ENCODE results near the gene ALKBH5.

DNA sequence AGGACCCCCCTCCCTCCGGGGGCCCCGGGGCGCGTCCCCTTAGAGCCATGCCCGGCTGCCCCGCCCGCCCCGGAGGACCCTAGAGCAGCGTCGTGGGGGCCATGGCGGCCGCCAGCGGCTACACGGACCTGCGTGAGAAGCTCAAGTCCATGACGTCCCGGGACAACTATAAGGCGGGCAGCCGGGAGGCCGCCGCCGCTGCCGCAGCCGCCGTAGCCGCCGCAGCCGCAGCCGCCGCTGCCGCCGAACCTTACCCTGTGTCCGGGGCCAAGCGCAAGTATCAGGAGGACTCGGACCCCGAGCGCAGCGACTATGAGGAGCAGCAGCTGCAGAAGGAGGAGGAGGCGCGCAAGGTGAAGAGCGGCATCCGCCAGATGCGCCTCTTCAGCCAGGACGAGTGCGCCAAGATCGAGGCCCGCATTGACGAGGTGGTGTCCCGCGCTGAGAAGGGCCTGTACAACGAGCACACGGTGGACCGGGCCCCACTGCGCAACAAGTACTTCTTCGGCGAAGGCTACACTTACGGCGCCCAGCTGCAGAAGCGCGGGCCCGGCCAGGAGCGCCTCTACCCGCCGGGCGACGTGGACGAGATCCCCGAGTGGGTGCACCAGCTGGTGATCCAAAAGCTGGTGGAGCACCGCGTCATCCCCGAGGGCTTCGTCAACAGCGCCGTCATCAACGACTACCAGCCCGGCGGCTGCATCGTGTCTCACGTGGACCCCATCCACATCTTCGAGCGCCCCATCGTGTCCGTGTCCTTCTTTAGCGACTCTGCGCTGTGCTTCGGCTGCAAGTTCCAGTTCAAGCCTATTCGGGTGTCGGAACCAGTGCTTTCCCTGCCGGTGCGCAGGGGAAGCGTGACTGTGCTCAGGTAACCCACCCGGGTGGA, 759 bp downstream of the ALKBH5 start:
- TF ChIP-seq, protein P1, sequence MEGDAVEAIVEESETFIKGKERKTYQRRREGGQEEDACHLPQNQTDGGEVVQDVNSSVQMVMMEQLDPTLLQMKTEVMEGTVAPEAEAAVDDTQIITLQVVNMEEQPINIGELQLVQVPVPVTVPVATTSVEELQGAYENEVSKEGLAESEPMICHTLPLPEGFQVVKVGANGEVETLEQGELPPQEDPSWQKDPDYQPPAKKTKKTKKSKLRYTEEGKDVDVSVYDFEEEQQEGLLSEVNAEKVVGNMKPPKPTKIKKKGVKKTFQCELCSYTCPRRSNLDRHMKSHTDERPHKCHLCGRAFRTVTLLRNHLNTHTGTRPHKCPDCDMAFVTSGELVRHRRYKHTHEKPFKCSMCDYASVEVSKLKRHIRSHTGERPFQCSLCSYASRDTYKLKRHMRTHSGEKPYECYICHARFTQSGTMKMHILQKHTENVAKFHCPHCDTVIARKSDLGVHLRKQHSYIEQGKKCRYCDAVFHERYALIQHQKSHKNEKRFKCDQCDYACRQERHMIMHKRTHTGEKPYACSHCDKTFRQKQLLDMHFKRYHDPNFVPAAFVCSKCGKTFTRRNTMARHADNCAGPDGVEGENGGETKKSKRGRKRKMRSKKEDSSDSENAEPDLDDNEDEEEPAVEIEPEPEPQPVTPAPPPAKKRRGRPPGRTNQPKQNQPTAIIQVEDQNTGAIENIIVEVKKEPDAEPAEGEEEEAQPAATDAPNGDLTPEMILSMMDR (IDR thresholded peaks at IDR 0.05; ENCODE audit: low read depth, low read length), result no peak
- TF ChIP-seq POLR2A (IDR thresholded peaks at IDR 0.05; ENCODE audit: extremely low read depth, insufficient read length), result no peak
- TF ChIP-seq MYC (IDR thresholded peaks at IDR 0.05; ENCODE audit: low read depth, low read length), result no peak

Measured in NB4 (cell line).